NCI-H2107 treated with DMSO at 0.1 percent for 48 hours (cell line): ENCODE data around the gene INTS1.
A peak's percentile ranks its signal among the peaks of the same experiment; 100 is the strongest.

ENCODE experiments used
- DNase-seq: peaks from one replicate; lab custom pipeline; 2025; ENCODE audit not compliant: unreplicated experiment; lab: John Stamatoyannopoulos, UW

Gene INTS1

GRCh38 chr7:1466524-1467271, 37.5 kb downstream of the INTS1 start:
- DNase-seq, result no peak

GRCh38 chr7:1464694-1465093, 39.5 kb downstream of the INTS1 start:
- DNase-seq, result no peak

- no peak for DNase-seq
Measured at GRCh38 chr7:1463676-1464223, 40.4 kb downstream of the INTS1 start.

- DNase-seq, result no peak
Measured at GRCh38 chr7:1461646-1462375, 42.4 kb downstream of the INTS1 start.

GRCh38 chr7:1460821-1461645, 43.2 kb downstream of the INTS1 start:
- no peak for DNase-seq

GRCh38 chr7:1459920-1460820, 44.0 kb downstream of the INTS1 start:
- DNase-seq, result no peak

- peak; percentile 93 for DNase-seq
Measured at GRCh38 chr7:1459512-1459892, 44.7 kb downstream of the INTS1 start.

- no peak for DNase-seq
Measured at GRCh38 chr7:1458683-1459511, 45.3 kb downstream of the INTS1 start, which contains the start of gene MICALL2. MICALL2 (minus strand) TSS chr7:1459470; CDS start chr7:1459326, 144 bp downstream.

GRCh38 chr7:1457949-1458682, 46.1 kb downstream of the INTS1 start:
- no peak for DNase-seq

- no peak for DNase-seq
Measured at GRCh38 chr7:1457059-1457948, 46.9 kb downstream of the INTS1 start.

GRCh38 chr7:1455955-1456354, 48.2 kb downstream of the INTS1 start:
- no peak for DNase-seq

GRCh38 chr7:1455241-1455939, 48.8 kb downstream of the INTS1 start:
- no peak for DNase-seq

GRCh38 chr7:1454542-1454941, 49.6 kb downstream of the INTS1 start:
- no peak for DNase-seq

- no peak for DNase-seq
Measured at GRCh38 chr7:1452205-1452604, 52.0 kb downstream of the INTS1 start.

GRCh38 chr7:1450987-1451386, 53.2 kb downstream of the INTS1 start:
- DNase-seq, result no peak

- no peak for DNase-seq
Measured at GRCh38 chr7:1450431-1450830, 53.8 kb downstream of the INTS1 start.

- DNase-seq, result no peak
Measured at GRCh38 chr7:1449951-1450350, 54.2 kb downstream of the INTS1 start.
